NCI-H2196 (cell line): ENCODE results near the gene TNFAIP8L1.

Experiments
- DNase-seq: peaks from one replicate; lab custom pipeline; 2025; ENCODE audit not compliant: unreplicated experiment; lab: John Stamatoyannopoulos, UW

TNFAIP8L1 gene

GRCh38 chr19:4647676-4648644 lies 8.6 kb downstream of the TNFAIP8L1 start:
- DNase-seq: no peak

- no peak for DNase-seq
Measured at GRCh38 chr19:4649392-4650047, 10.2 kb downstream of the TNFAIP8L1 start.

GRCh38 chr19:4650159-4650558 lies 10.8 kb downstream of the TNFAIP8L1 start:
- DNase-seq: no peak

- DNase-seq: no peak
Measured at GRCh38 chr19:4652075-4652474, 12.8 kb downstream of the TNFAIP8L1 start.

GRCh38 chr19:4653793-4654436 lies 14.6 kb downstream of the TNFAIP8L1 start:
- no peak for DNase-seq

- no peak for DNase-seq
Measured at GRCh38 chr19:4654437-4655361, 15.4 kb downstream of the TNFAIP8L1 start.

- DNase-seq: no peak
Measured at GRCh38 chr19:4656102-4656501, 16.8 kb downstream of the TNFAIP8L1 start.

- no peak for DNase-seq
Measured at GRCh38 chr19:4657262-4657661, 17.9 kb downstream of the TNFAIP8L1 start.

- no peak for DNase-seq
Measured at GRCh38 chr19:4657835-4658234, 18.5 kb downstream of the TNFAIP8L1 start.

- DNase-seq: peak; percentile 44
Measured at GRCh38 chr19:4660181-4660791, 21.0 kb downstream of the TNFAIP8L1 start.

GRCh38 chr19:4660993-4661392 lies 21.7 kb downstream of the TNFAIP8L1 start:
- DNase-seq: no peak

GRCh38 chr19:4662020-4662695 lies 22.8 kb downstream of the TNFAIP8L1 start:
- no peak for DNase-seq

GRCh38 chr19:4662812-4663211 lies 23.5 kb downstream of the TNFAIP8L1 start:
- no peak for DNase-seq

GRCh38 chr19:4664642-4665041 lies 25.3 kb downstream of the TNFAIP8L1 start:
- DNase-seq: no peak

- peak; percentile 93 for DNase-seq
Measured at GRCh38 chr19:4669723-4670480, 30.6 kb downstream of the TNFAIP8L1 start, which contains the start of gene MYDGF. Gene MYDGF, minus strand, starts transcription at chr19:4670342. Its CDS starts 8 bp downstream, at chr19:4670334.

GRCh38 chr19:4671185-4671851 lies 32.0 kb downstream of the TNFAIP8L1 start:
- no peak for DNase-seq

GRCh38 chr19:4673216-4673615 lies 33.9 kb downstream of the TNFAIP8L1 start:
- DNase-seq: no peak

- DNase-seq: no peak
Measured at GRCh38 chr19:4673726-4674125, 34.4 kb downstream of the TNFAIP8L1 start.
